NCI-H345 (cell line): ENCODE results near the gene ZNF169.
"Not testable (repeated sequence)": the region's sequence is repeated elsewhere in the genome, so short reads cannot be mapped to it uniquely, and the experiment has no call there.

ENCODE experiments used
- DNase-seq: peaks from one replicate; lab custom pipeline; 2025; lab: John Stamatoyannopoulos, UW

ZNF169 gene

DNA sequence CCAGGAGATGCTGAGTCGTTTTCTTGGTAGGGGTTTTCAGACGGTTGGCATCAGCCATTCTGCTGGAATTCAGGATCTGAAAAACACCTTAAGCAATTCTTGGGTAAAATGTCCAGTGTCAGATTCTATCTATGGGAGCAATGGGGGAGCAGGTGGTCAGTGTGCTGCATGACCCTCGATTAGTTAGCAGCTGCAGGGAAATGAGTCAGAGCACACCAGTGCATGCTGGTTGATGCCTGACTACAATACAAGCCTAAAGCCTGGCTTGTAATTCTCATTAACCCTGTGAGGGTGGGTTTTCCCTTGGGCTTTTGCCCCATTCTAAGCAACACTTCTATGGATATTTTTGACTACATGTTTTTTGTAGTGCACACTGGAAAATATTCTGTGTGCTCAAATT lies 89.7 kb downstream of the ZNF169 start:
- not testable (repeated sequence) for DNase-seq
